PC-9 (cell line): ENCODE results near the gene FKBP1B. TPM values are rescaled to one million over a fixed set of nuclear protein-coding genes. Genes with fewer than 3 reads are reported as not detected.

ENCODE experiments used
- BruUV-seq: library from RNA; stranded (reverse); fragments of 400-500 nt; replicated peaks from 2 replicates; lab custom pipeline; 2021; lab: Mats Ljungman, UMichigan
- CTCF ChIA-PET: fragments of 300-600 bp; sonication (Branson Sonifier 250); formaldehyde crosslinking; loops from one replicate; lab custom pipeline; 2022; ENCODE audit warnings: antibody characterized with exemption; lab: Charles Lee
- POLR2A ChIA-PET: fragments of 300-600 bp; sonication (Branson Sonifier 250); formaldehyde crosslinking; loops from one replicate; lab custom pipeline; 2022; ENCODE audit warnings: antibody characterized with exemption; ENCODE audit not compliant: unreplicated experiment; lab: Charles Lee
- DNase-seq, 2 experiments: peaks; one replicate each; pipeline versions ENCODE4 v3.0.0 to v3.0.0-alpha.2; 2015 to 2022; ENCODE audit warnings: mixed read lengths in 1 of 2
- H2AFZ ChIP-seq: fragments of 200-600 bp; sonication (generic); 2 replicates; pipeline ENCODE4 v1.8.1; 2017; ENCODE audit warnings: antibody characterized with exemption
- H3F3A ChIP-seq: fragments of 200-600 bp; sonication (generic); 2 replicates; pipeline ENCODE4 v1.8.1; 2017; ENCODE audit warnings: antibody characterized with exemption, mild to moderate bottlenecking, low read depth; ENCODE audit not compliant: insufficient read depth
- H3K27ac ChIP-seq: fragments of 200-600 bp; sonication (generic); 2 replicates; pipeline ENCODE4 v1.6.1; 2016; ENCODE audit warnings: mixed run types
- H3K27me3 ChIP-seq: fragments of 200-600 bp; sonication (generic); 2 replicates; pipeline ENCODE4 v1.6.1; 2016; ENCODE audit warnings: low read depth, mixed run types; ENCODE audit not compliant: insufficient read depth
- H3K36me3 ChIP-seq: fragments of 200-600 bp; sonication (generic); 2 replicates; pipeline ENCODE4 v1.6.1; 2016; ENCODE audit warnings: low read depth, mixed run types
- H3K4me1 ChIP-seq: fragments of 200-600 bp; sonication (generic); replicated peaks from 2 replicates; pipeline ENCODE4 v1.6.1; 2016; ENCODE audit warnings: mixed run types; ENCODE audit not compliant: insufficient read depth
- H3K4me2 ChIP-seq: fragments of 200-600 bp; sonication (generic); 2 replicates; pipeline ENCODE4 v1.6.1; 2017; ENCODE audit warnings: mixed run types
- H3K4me3 ChIP-seq: fragments of 200-600 bp; sonication (generic); 2 replicates; pipeline ENCODE4 v1.6.1; 2016; ENCODE audit warnings: mixed run types
- H3K79me2 ChIP-seq: fragments of 200-600 bp; sonication (generic); 2 replicates; pipeline ENCODE4 v1.6.1; 2017; ENCODE audit warnings: low read depth, mixed run types
- H3K9me2 ChIP-seq: fragments of 200-600 bp; sonication (generic); 2 replicates; pipeline ENCODE4 v1.8.1; 2017; ENCODE audit warnings: mild to moderate bottlenecking; ENCODE audit not compliant: insufficient read depth
- H3K9me3 ChIP-seq: fragments of 200-600 bp; sonication (generic); 2 replicates; pipeline ENCODE4 v1.8.1; 2016; ENCODE audit warnings: low read depth; ENCODE audit not compliant: insufficient read depth
- H4K20me1 ChIP-seq: fragments of 200-600 bp; sonication (generic); 2 replicates; pipeline ENCODE4 v1.8.1; 2017; ENCODE audit not compliant: insufficient read depth
- CTCF ChIP-seq: fragments of 200-600 bp; sonication (generic); conservative IDR thresholded peaks from 2 replicates; pipeline ENCODE4 v1.6.1; 2017; ENCODE audit warnings: mixed run types, antibody characterized with exemption, mild to moderate bottlenecking, moderate library complexity
- EZH2 ChIP-seq: fragments of 200-600 bp; sonication (generic); IDR thresholded peaks from 2 replicates; pipeline ENCODE4 v1.8.0; 2017; ENCODE audit warnings: antibody characterized with exemption, low read depth
- intact Hi-C: fragments of 100-400 bp; cut with micrococcal nuclease; formaldehyde crosslinking; loops from one replicate; pipeline ENCODE4 v1.10.0; 2022; ENCODE audit not compliant: unreplicated experiment
- total RNA-seq: library from RNA; stranded (reverse); gene quantifications from 2 replicates; pipeline ENCODE4 v1.2.3, GENCODE V29; 2021

FKBP1B gene
- total RNA-seq, 1 experiment from 2014 or later, result 4.5 TPM

GRCh38 chr2:24077535-24077877, 28.0 kb downstream of the FKBP1B start:
- peaks cover 21% of the 10 kb centered on the region for H3K4me1 ChIP-seq
- peak overlapping the region; percentile 71 for H3K27ac ChIP-seq
- no peaks in the 10 kb centered on the region for H3K27me3 ChIP-seq
- peak overlapping the region; percentile 94 for H2AFZ ChIP-seq
- intact Hi-C loops, result loop anchor here (2.0 kb wide), 2 partner anchors 45 to 151 kb away; partner anchors contain the start of genes ATAD2B, FAM228B and PFN4
- POLR2A ChIA-PET, result interaction anchor here (0.6 to 1.3 kb wide), 2 partner anchors 62 to 362 kb away, joined by 3 to 6 read pairs; no protein-coding TSS in a partner anchor
- no peaks in the 10 kb centered on the region for H3K9me2 ChIP-seq
- peaks cover 42% of the 10 kb centered on the region for H3F3A ChIP-seq
- no peaks in the 10 kb centered on the region for H3K9me3 ChIP-seq
- peaks cover 13% of the 10 kb centered on the region for H4K20me1 ChIP-seq
- peaks cover 14% of the 10 kb centered on the region for H3K36me3 ChIP-seq
- peak overlapping the region; percentile 89 for H3K4me3 ChIP-seq
- no peak for TF ChIP-seq CTCF
- no peak for TF ChIP-seq EZH2
- DNase-seq, result no peak
- peaks cover 33% of the 10 kb centered on the region for H3K79me2 ChIP-seq
- H3K4me2 ChIP-seq, result peak overlapping the region; percentile 98
- CTCF ChIA-PET, result interaction anchor here (0.6 to 0.7 kb wide), 2 partner anchors 27 to 87 kb away, joined by 4 to 5 read pairs; no protein-coding TSS in a partner anchor
- TSS peak; percentile 90 for BruUV-seq

- POLR2A ChIA-PET, result no interaction called here
Measured at GRCh38 chr2:24077879-24078278, 28.3 kb downstream of the FKBP1B start.

GRCh38 chr2:24080701-24081100, 31.2 kb downstream of the FKBP1B start:
- no peak for DNase-seq
- intact Hi-C loops, result loop anchor here (5.0 kb wide), 2 partner anchors 302 to 712 kb away; partner anchors contain the start of genes CENPO and PTRHD1
- H2AFZ ChIP-seq, result no peak overlapping the region
- H3F3A ChIP-seq, result peaks cover 43% of the 10 kb centered on the region
- no peak overlapping the region for H3K27ac ChIP-seq
- H3K4me3 ChIP-seq, result no peak overlapping the region
- H3K4me1 ChIP-seq, result peaks cover 30% of the 10 kb centered on the region
- peaks cover 2% of the 10 kb centered on the region for H3K79me2 ChIP-seq
- TF ChIP-seq CTCF, result no peak
- no peak for TF ChIP-seq EZH2
- no peaks in the 10 kb centered on the region for H3K36me3 ChIP-seq
- H3K9me2 ChIP-seq, result no peaks in the 10 kb centered on the region
- no TSS peak for BruUV-seq
- H3K27me3 ChIP-seq, result no peaks in the 10 kb centered on the region
- ChIA-PET CTCF (no interaction called here), POLR2A (no interaction called here)
- H4K20me1 ChIP-seq, result no peaks in the 10 kb centered on the region
- H3K4me2 ChIP-seq, result no peak overlapping the region
- H3K9me3 ChIP-seq, result no peaks in the 10 kb centered on the region

More at GRCh38 chr2:24077879-24078278, 28.3 kb downstream of the FKBP1B start:
- CTCF ChIA-PET, result no interaction called here
- peak overlapping the region; percentile 98 for H3K4me2 ChIP-seq
- peaks cover 25% of the 10 kb centered on the region for H3K4me1 ChIP-seq
- H3K27ac ChIP-seq, result peak overlapping the region; percentile 71
- H3K9me3 ChIP-seq, result no peaks in the 10 kb centered on the region
- BruUV-seq, result no TSS peak
- intact Hi-C loops, result loop anchor here (2.0 kb wide), 2 partner anchors 45 to 151 kb away; partner anchors contain the start of genes ATAD2B, FAM228B and PFN4
- H3K36me3 ChIP-seq, result peaks cover 10% of the 10 kb centered on the region
- peak overlapping the region; percentile 89 for H3K4me3 ChIP-seq
- no peaks in the 10 kb centered on the region for H3K27me3 ChIP-seq
- H4K20me1 ChIP-seq, result peaks cover 13% of the 10 kb centered on the region
- no peaks in the 10 kb centered on the region for H3K9me2 ChIP-seq
- peak overlapping the region; percentile 94 for H2AFZ ChIP-seq
- peaks cover 29% of the 10 kb centered on the region for H3K79me2 ChIP-seq
- H3F3A ChIP-seq, result peaks cover 45% of the 10 kb centered on the region
- DNase-seq, result no peak
- TF ChIP-seq CTCF, result no peak
- no peak for TF ChIP-seq EZH2
